HepG2 (cell line): ENCODE results near the gene MTF1. TPM values are rescaled to one million over a fixed set of nuclear protein-coding genes. Genes with fewer than 3 reads are reported as not detected.

Source experiments
- KAT8 ChIP-seq: IDR thresholded peaks from 2 replicates; pipeline ENCODE4 v1.6.1; 2016; ENCODE audit warnings: missing genetic modification reagents, missing compliant biosample characterization
- KDM5B ChIP-seq: sonication (generic); formaldehyde crosslinking; IDR thresholded peaks from 2 replicates; pipeline ENCODE4 v1.4.0; 2020; ENCODE audit warnings: missing genetic modification reagents, mild to moderate bottlenecking, borderline replicate concordance
- NRL ChIP-seq: sonication (generic); formaldehyde crosslinking; IDR thresholded peaks from 2 replicates; pipeline ENCODE4 v1.5.0; 2020; ENCODE audit warnings: missing genetic modification reagents, mild to moderate bottlenecking, moderate library complexity, borderline replicate concordance
- SOX13 ChIP-seq, 3 experiments: fragments of 450-650 bp in 1 of 3; sonication (generic) in 1 of 3; formaldehyde crosslinking in 1 of 3; IDR thresholded peaks in 2 of 3; conservative IDR thresholded peaks in 1 of 3; 2 replicates each; pipeline versions ENCODE4 v1.5.0 to v1.6.1; 2016 to 2020; ENCODE audit warnings: antibody characterized with exemption in 1 of 3, mild to moderate bottlenecking in 1 of 3, missing compliant biosample characterization in 1 of 3, missing genetic modification reagents in 1 of 3, moderate library complexity in 1 of 3
- ZBTB7B ChIP-seq: sonication (generic); formaldehyde crosslinking; IDR thresholded peaks from 2 replicates; pipeline ENCODE4 v1.4.0; 2020; ENCODE audit warnings: missing genetic modification reagents
- ZFX ChIP-seq: sonication (generic); formaldehyde crosslinking; IDR thresholded peaks from 2 replicates; pipeline ENCODE4 v1.4.0; 2020; ENCODE audit warnings: mild to moderate bottlenecking, low read depth, missing genetic modification reagents, moderate library complexity
- ZFY ChIP-seq: sonication (generic); formaldehyde crosslinking; IDR thresholded peaks from 2 replicates; pipeline ENCODE4 v1.4.0; 2020; ENCODE audit warnings: missing genetic modification reagents
- ZNF136 ChIP-seq: sonication (generic); formaldehyde crosslinking; IDR thresholded peaks from 2 replicates; pipeline ENCODE4 v1.8.1; 2022; ENCODE audit warnings: low read depth, mild to moderate bottlenecking, moderate library complexity, missing genetic modification reagents
- ZNF274 ChIP-seq: sonication (generic); formaldehyde crosslinking; IDR thresholded peaks from 2 replicates; pipeline ENCODE4 v1.5.1; 2020; ENCODE audit warnings: mild to moderate bottlenecking, missing genetic modification reagents
- ZNF34 ChIP-seq: sonication (generic); formaldehyde crosslinking; IDR thresholded peaks from 2 replicates; pipeline ENCODE4 v1.4.0; 2020; ENCODE audit warnings: mild to moderate bottlenecking, missing genetic modification reagents, borderline replicate concordance
- ZNF446 ChIP-seq: sonication (generic); formaldehyde crosslinking; IDR thresholded peaks from 2 replicates; pipeline ENCODE4 v1.5.0; 2020; ENCODE audit warnings: mild to moderate bottlenecking, missing genetic modification reagents
- ZNF777 ChIP-seq: sonication (generic); formaldehyde crosslinking; IDR thresholded peaks from 2 replicates; pipeline ENCODE4 v1.4.0; 2020; ENCODE audit warnings: missing genetic modification reagents
- polyA plus RNA-seq, 8 experiments: library from polyadenylated mRNA; depleted of rRNA in 3 of 8; stranded (reverse) in 7 of 8; unstranded in 1 of 8; fragments of >200 nt; fragmentation: Illumina TruSeq in 4 of 8; extraction: Trizol in 4 of 8; gene quantifications; 2 replicates each; pipeline versions ENCODE4 v1.2.1 to v1.2.3, GENCODE V29; 2011 to 2016; ENCODE audit warnings: low read depth in 4 of 8, missing spikeins in 1 of 8, mixed read lengths in 1 of 8; ENCODE audit not compliant: insufficient read depth in 1 of 8
- total RNA-seq, 5 experiments: library from RNA; depleted of rRNA; stranded (reverse); fragments of >200 nt; fragmentation: Illumina TruSeq; extraction: Trizol; gene quantifications; 2 replicates each; pipeline ENCODE4 v1.2.3, GENCODE V29; 2016; ENCODE audit warnings: low read depth in 1 of 5
- TF ChIP-seq, protein P1 (sequence below): sonication (generic); formaldehyde crosslinking; IDR thresholded peaks from 2 replicates; pipeline ENCODE4 v1.4.0; 2020; ENCODE audit warnings: missing genetic modification reagents
- TF ChIP-seq, protein P2 (sequence below), 2 experiments: fragments of 450-650 bp in 1 of 2; sonication (generic) in 1 of 2; formaldehyde crosslinking; IDR thresholded peaks; 2 replicates each; pipeline versions ENCODE4 v1.5.0 to v1.8.0; 2020 to 2022; ENCODE audit warnings: mild to moderate bottlenecking in 1 of 2, missing genetic modification reagents in 1 of 2
- TF ChIP-seq, protein P3 (sequence below): sonication (generic); formaldehyde crosslinking; IDR thresholded peaks from 2 replicates; pipeline ENCODE4 v1.8.0; 2022; ENCODE audit warnings: missing genetic modification reagents, mild to moderate bottlenecking, moderate library complexity, borderline replicate concordance
- TF ChIP-seq, protein P4 (sequence below): sonication (generic); formaldehyde crosslinking; IDR thresholded peaks from 2 replicates; pipeline ENCODE4 v1.5.1; 2020; ENCODE audit warnings: mild to moderate bottlenecking, missing genetic modification reagents, moderate library complexity

The MTF1 gene
- total and polyA plus RNA-seq, 2 of the 13 experiments (the other 11 are each of a cell fraction or from before 2014, with no cell fraction given), result 2.4 to 3.3 TPM

DNA sequence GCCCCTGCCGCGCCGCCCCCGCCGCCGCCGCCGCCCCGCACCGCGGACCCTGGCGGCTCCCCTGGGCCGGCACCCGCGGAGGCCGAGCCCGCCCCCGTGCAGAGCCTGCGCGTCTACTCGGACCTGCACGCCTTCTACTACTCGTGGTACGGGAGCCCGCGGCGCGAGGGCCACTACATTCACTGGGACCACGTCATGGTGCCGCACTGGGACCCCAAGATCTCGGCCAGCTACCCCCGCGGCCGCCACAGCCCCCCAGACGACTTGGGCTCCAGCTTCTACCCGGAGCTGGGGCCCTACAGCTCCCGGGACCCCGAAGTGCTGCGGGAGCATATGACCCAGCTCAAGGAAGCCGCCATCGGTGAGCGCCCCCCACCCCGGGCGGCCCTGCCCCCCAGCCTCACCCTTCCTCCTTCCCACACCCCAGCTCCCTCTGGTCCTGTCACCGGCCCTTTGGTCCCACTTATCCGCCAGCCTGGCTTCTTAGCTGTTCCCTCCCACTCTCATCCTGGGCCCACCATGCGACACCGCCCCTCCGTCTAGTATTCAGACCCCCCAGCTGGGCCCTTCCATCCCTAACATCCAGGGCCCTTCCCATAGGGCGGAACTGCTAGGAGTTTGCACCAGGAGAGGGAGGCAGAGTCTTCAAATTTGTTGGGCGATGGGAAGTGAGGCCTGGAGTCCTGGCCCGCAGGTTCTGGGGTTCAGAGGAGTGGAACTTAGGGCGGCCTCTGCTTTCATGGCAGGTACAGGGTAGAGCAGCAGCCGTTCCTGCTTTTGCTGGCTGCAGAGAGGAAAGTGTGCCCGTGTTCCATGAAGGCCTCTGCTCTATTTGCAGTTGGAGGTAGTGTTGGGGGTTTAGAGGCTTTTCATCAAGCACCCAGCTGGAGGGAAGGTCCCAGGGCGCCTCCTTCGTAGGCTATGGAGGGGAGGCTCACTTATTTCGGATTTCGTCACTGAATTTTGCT lies 64.7 kb downstream of the MTF1 start (continued):
- TF ChIP-seq, protein P1, sequence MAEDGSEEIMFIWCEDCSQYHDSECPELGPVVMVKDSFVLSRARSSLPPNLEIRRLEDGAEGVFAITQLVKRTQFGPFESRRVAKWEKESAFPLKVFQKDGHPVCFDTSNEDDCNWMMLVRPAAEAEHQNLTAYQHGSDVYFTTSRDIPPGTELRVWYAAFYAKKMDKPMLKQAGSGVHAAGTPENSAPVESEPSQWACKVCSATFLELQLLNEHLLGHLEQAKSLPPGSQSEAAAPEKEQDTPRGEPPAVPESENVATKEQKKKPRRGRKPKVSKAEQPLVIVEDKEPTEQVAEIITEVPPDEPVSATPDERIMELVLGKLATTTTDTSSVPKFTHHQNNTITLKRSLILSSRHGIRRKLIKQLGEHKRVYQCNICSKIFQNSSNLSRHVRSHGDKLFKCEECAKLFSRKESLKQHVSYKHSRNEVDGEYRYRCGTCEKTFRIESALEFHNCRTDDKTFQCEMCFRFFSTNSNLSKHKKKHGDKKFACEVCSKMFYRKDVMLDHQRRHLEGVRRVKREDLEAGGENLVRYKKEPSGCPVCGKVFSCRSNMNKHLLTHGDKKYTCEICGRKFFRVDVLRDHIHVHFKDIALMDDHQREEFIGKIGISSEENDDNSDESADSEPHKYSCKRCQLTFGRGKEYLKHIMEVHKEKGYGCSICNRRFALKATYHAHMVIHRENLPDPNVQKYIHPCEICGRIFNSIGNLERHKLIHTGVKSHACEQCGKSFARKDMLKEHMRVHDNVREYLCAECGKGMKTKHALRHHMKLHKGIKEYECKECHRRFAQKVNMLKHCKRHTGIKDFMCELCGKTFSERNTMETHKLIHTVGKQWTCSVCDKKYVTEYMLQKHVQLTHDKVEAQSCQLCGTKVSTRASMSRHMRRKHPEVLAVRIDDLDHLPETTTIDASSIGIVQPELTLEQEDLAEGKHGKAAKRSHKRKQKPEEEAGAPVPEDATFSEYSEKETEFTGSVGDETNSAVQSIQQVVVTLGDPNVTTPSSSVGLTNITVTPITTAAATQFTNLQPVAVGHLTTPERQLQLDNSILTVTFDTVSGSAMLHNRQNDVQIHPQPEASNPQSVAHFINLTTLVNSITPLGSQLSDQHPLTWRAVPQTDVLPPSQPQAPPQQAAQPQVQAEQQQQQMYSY (CRISPR knock-in tag), result no peak
- TF ChIP-seq ZNF446 (CRISPR knock-in tag) (no peak), ZNF136 (CRISPR knock-in tag) (0 out of 2 replicates have a peak, but pooled peaks have one; percentile 43), ZNF274 (CRISPR knock-in tag) (peak; percentile 36; the same call in 1 of the 2 replicates), SOX13 (IDR thresholded peaks at IDR 0.05) (no peak), SOX13 (CRISPR knock-in tag; conservative IDR thresholded peaks at IDR 0.05 in 1 of 2, IDR thresholded peaks at IDR 0.05 in 1 of 2) (no peak), ZFY (peak; percentile 45), ZNF777 (peak; percentile 57), KAT8 (CRISPR knock-in tag) (no peak), ZBTB7B (no peak), ZNF34 (CRISPR knock-in tag) (no peak), ZFX (peak; percentile 46), NRL (CRISPR knock-in tag) (0 out of 2 replicates have a peak, but pooled peaks have one; percentile 25), KDM5B (CRISPR knock-in tag) (peak; percentile 17; the same call in 1 of the 2 replicates)
- TF ChIP-seq, protein P2, sequence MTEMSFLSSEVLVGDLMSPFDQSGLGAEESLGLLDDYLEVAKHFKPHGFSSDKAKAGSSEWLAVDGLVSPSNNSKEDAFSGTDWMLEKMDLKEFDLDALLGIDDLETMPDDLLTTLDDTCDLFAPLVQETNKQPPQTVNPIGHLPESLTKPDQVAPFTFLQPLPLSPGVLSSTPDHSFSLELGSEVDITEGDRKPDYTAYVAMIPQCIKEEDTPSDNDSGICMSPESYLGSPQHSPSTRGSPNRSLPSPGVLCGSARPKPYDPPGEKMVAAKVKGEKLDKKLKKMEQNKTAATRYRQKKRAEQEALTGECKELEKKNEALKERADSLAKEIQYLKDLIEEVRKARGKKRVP (CRISPR knock-in tag; IDR thresholded peaks at IDR 0.05), result no peak
- TF ChIP-seq, protein P3, sequence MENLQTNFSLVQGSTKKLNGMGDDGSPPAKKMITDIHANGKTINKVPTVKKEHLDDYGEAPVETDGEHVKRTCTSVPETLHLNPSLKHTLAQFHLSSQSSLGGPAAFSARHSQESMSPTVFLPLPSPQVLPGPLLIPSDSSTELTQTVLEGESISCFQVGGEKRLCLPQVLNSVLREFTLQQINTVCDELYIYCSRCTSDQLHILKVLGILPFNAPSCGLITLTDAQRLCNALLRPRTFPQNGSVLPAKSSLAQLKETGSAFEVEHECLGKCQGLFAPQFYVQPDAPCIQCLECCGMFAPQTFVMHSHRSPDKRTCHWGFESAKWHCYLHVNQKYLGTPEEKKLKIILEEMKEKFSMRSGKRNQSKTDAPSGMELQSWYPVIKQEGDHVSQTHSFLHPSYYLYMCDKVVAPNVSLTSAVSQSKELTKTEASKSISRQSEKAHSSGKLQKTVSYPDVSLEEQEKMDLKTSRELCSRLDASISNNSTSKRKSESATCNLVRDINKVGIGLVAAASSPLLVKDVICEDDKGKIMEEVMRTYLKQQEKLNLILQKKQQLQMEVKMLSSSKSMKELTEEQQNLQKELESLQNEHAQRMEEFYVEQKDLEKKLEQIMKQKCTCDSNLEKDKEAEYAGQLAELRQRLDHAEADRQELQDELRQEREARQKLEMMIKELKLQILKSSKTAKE (CRISPR knock-in tag), result no peak
- TF ChIP-seq, protein P4, sequence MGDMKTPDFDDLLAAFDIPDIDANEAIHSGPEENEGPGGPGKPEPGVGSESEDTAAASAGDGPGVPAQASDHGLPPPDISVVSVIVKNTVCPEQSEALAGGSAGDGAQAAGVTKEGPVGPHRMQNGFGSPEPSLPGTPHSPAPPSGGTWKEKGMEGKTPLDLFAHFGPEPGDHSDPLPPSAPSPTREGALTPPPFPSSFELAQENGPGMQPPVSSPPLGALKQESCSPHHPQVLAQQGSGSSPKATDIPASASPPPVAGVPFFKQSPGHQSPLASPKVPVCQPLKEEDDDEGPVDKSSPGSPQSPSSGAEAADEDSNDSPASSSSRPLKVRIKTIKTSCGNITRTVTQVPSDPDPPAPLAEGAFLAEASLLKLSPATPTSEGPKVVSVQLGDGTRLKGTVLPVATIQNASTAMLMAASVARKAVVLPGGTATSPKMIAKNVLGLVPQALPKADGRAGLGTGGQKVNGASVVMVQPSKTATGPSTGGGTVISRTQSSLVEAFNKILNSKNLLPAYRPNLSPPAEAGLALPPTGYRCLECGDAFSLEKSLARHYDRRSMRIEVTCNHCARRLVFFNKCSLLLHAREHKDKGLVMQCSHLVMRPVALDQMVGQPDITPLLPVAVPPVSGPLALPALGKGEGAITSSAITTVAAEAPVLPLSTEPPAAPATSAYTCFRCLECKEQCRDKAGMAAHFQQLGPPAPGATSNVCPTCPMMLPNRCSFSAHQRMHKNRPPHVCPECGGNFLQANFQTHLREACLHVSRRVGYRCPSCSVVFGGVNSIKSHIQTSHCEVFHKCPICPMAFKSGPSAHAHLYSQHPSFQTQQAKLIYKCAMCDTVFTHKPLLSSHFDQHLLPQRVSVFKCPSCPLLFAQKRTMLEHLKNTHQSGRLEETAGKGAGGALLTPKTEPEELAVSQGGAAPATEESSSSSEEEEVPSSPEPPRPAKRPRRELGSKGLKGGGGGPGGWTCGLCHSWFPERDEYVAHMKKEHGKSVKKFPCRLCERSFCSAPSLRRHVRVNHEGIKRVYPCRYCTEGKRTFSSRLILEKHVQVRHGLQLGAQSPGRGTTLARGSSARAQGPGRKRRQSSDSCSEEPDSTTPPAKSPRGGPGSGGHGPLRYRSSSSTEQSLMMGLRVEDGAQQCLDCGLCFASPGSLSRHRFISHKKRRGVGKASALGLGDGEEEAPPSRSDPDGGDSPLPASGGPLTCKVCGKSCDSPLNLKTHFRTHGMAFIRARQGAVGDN (CRISPR knock-in tag), result peak; percentile 33
